Breast epithelium (tissue), 4 donors: ENCODE results near the gene TALDO1. TPM values are rescaled to one million over a fixed set of nuclear protein-coding genes. Genes with fewer than 3 reads are reported as not detected.
A peak's percentile ranks its signal among the peaks of the same experiment; 100 is the strongest.

Experiments
- DNase-seq, 2 donors: peaks; one replicate each; pipeline ENCODE4 v3.0.0-alpha.2; 2019; ENCODE audit warnings: low spot score in 2 of 2
- H3K27ac ChIP-seq, 2 donors: fragments of 200-600 bp; sonication (generic) in 1 of 2; one replicate each; pipeline ENCODE4 v1.5.1; 2016 to 2019; ENCODE audit warnings: mild to moderate bottlenecking in 1 of 2
- H3K27me3 ChIP-seq, 2 donors: fragments of 200-600 bp; sonication (generic) in 1 of 2; one replicate each; pipeline versions ENCODE4 v1.5.1 to v1.6.0; 2017 to 2019; ENCODE audit warnings: control low read depth in 1 of 2, mild to moderate bottlenecking in 1 of 2
- H3K36me3 ChIP-seq: fragments of 200-600 bp; one replicate; pipeline ENCODE4 v1.5.1; 2019
- H3K4me1 ChIP-seq, 2 donors: fragments of 200-600 bp; sonication (generic); one replicate each; pipeline ENCODE4 v1.5.1; 2016 to 2019; ENCODE audit warnings: control low read depth in 1 of 2
- H3K4me3 ChIP-seq, 3 donors: fragments of 200-600 bp; sonication (generic); 1 replicate in 2 of 3; 2 replicates in 1 of 3; pipeline ENCODE4 v1.5.1; 2016 to 2019; ENCODE audit warnings: mild to moderate bottlenecking in 3 of 3, moderate library complexity in 2 of 3
- H3K9me3 ChIP-seq, 2 donors: fragments of 200-600 bp; sonication (generic) in 1 of 2; one replicate each; pipeline ENCODE4 v1.5.1; 2016 to 2019; ENCODE audit warnings: control low read depth in 1 of 2
- CTCF ChIP-seq, 3 donors: fragments of 450-650 bp; IDR thresholded peaks; one replicate each; pipeline ENCODE4 v1.5.1; 2016 to 2017; ENCODE audit warnings: antibody characterized with exemption in 3 of 3, mild to moderate bottlenecking in 3 of 3, moderate library complexity in 3 of 3
- POLR2A ChIP-seq: fragments of 450-650 bp; IDR thresholded peaks from one replicate; pipeline ENCODE4 v1.6.1; 2016; ENCODE audit warnings: antibody characterized with exemption, mild to moderate bottlenecking, moderate library complexity
- POLR2AphosphoS5 ChIP-seq, 3 donors: sonication (generic); formaldehyde crosslinking; IDR thresholded peaks; one replicate each; pipeline ENCODE4 v1.6.1; 2017; ENCODE audit warnings: antibody characterized with exemption in 3 of 3
- intact Hi-C: fragments of 100-400 bp; cut with DNase I; formaldehyde crosslinking; loops from one replicate; pipeline ENCODE4 v1.15.1; 2023; ENCODE audit warnings: low total_unique reads
- total RNA-seq, 3 donors: library from RNA; depleted of rRNA; stranded (reverse); fragments of >200 nt; gene quantifications; one replicate each; pipeline ENCODE4 v1.1.0, GENCODE V29; 2016

TALDO1 gene
- total RNA-seq, 3 donors from 2014 or later: 137 to 239 (median 141) TPM

- Histone ChIP-seq H3K4me3 (peak overlapping the region; percentile 84 to 97 (median 89)), H3K36me3 (no peaks in the 10 kb centered on the region), H3K27ac (peak overlapping the region; percentile 81 to 84), H3K4me1 (peaks cover 0 to 9% of the 10 kb centered on the region in 2 donors), H3K27me3 (no peaks in the 10 kb centered on the region), H3K9me3 (no peaks in the 10 kb centered on the region)
- no peak for DNase-seq
- no peak for TF ChIP-seq POLR2A
- no peak for TF ChIP-seq POLR2AphosphoS5 (IDR thresholded peaks at IDR 0.05)
- no peak for TF ChIP-seq CTCF (IDR thresholded peaks at IDR 0.05)
- intact Hi-C loops: loop anchor here (5.0 kb wide), 1 partner anchor 1831 kb away; no protein-coding TSS in a partner anchor
These were observed 741 bp upstream of the TALDO1 start for GRCh38 chr11:746289-747157.

- Histone ChIP-seq H3K4me1 (peaks cover 0 to 9% of the 10 kb centered on the region in 2 donors), H3K9me3 (no peaks in the 10 kb centered on the region), H3K27me3 (no peaks in the 10 kb centered on the region), H3K4me3 (peak overlapping the region; percentile 84 to 97 (median 89)), H3K27ac (peak overlapping the region; percentile 81 to 84), H3K36me3 (no peaks in the 10 kb centered on the region)
- intact Hi-C loops: loop anchor here (5.0 kb wide), 1 partner anchor 1829 kb away; no protein-coding TSS in a partner anchor
- no peak for DNase-seq
- TF ChIP-seq POLR2A: no peak
- TF ChIP-seq POLR2AphosphoS5 (IDR thresholded peaks at IDR 0.05): no peak
- TF ChIP-seq CTCF (IDR thresholded peaks at IDR 0.05): no peak
These were observed 719 bp downstream of the TALDO1 start for GRCh38 chr11:748007-748359.

- intact Hi-C loops: loop anchor here (5.0 kb wide), 1 partner anchor 1828 kb away; no protein-coding TSS in a partner anchor
- peaks cover 0 to 9% of the 10 kb centered on the region in 2 donors for H3K4me1 ChIP-seq
- no peak for DNase-seq
- H3K4me3 ChIP-seq: no peak overlapping the region
- no peak for TF ChIP-seq CTCF (IDR thresholded peaks at IDR 0.05)
- no peak for TF ChIP-seq POLR2AphosphoS5 (IDR thresholded peaks at IDR 0.05)
- no peak for TF ChIP-seq POLR2A
- no peaks in the 10 kb centered on the region for H3K9me3 ChIP-seq
- H3K27ac ChIP-seq: no peak overlapping the region
- H3K36me3 ChIP-seq: no peaks in the 10 kb centered on the region
- no peaks in the 10 kb centered on the region for H3K27me3 ChIP-seq
These were observed 2.5 kb downstream of the TALDO1 start for GRCh38 chr11:749731-750130.

- intact Hi-C loops: no loop called here
These were observed 13.0 kb downstream of the TALDO1 start for GRCh38 chr11:760236-760635.

More at GRCh38 chr11:760236-760635, 13.0 kb downstream of the TALDO1 start:
- Histone ChIP-seq H3K36me3 (no peaks in the 10 kb centered on the region), H3K9me3 (no peaks in the 10 kb centered on the region), H3K4me3 (no peak overlapping the region), H3K4me1 (peaks cover 0 to 4% of the 10 kb centered on the region in 2 donors), H3K27ac (no peak overlapping the region), H3K27me3 (no peaks in the 10 kb centered on the region)
- no peak for DNase-seq
- TF ChIP-seq POLR2A (no peak), CTCF (IDR thresholded peaks at IDR 0.05) (no peak), POLR2AphosphoS5 (IDR thresholded peaks at IDR 0.05) (no peak)
